ENCODE measurements around the gene PYGO2.
A peak's percentile ranks its signal among the peaks of the same experiment; 100 is the strongest.

Gene PYGO2

GRCh38 chr1:154970631-154971340 is 9.2 kb upstream of the PYGO2 start, which contains the start of gene SHC1:
Gene SHC1 (minus strand): TSS chr1:154970747. CDS start chr1:154970526, 221 bp downstream.
- peaks cover 4 to 29% (median 24%) of the 10 kb centered on the region in 4 experiments for H3K36me3 ChIP-seq (ENCODE audit: control insufficient read depth in 4 of 4, insufficient read depth in 4 of 4, low read length in 3 of 4)
- peaks cover 6 to 52% (median 45%) of the 10 kb centered on the region in 4 experiments for H3K4me1 ChIP-seq (ENCODE audit: control extremely low read depth in 1 of 4, control insufficient read depth in 4 of 4, insufficient read depth in 4 of 4, low read length in 3 of 4)
- DNase-seq = peak; percentile 69 to 87 (median 87)
- POLR2A ChIA-PET = interaction anchor here (0.7 to 1.4 kb wide), 3 partner anchors 10 to 15 kb away, joined by 3 to 6 read pairs (median 4); partner anchors contain the start of genes FLAD1, PBXIP1 and PYGO2
- H3K4me3 ChIP-seq (ENCODE audit: control insufficient read depth in 1 of 7, extremely low read depth in 1 of 7, insufficient read depth in 4 of 7, low read depth in 2 of 7, low read length in 6 of 7) = peak within 1 kb of the TSS in 4 of 7 experiments; percentile 33 to 71 (median 54)
- CTCF ChIA-PET = interaction anchor here (1.0 to 20.2 kb wide), 9 partner anchors 10 to 82 kb away, joined by 3 to 320 read pairs (median 7); partner anchors contain the start of genes LENEP, PBXIP1, PYGO2 and ZBTB7B
- no peaks in the 10 kb centered on the region for H3K27me3 ChIP-seq (replicated peaks in 2 of 5; ENCODE audit: control insufficient read depth in 4 of 5, insufficient read depth in 5 of 5, low read length in 4 of 5)
- no peaks in the 10 kb centered on the region for H3K9me3 ChIP-seq (ENCODE audit: control extremely low read depth in 1 of 5, control insufficient read depth in 4 of 5, insufficient read depth in 2 of 5, low read depth in 1 of 5, low read length in 4 of 5)
- peak within 1 kb of the TSS; percentile 46 to 77 for H3K27ac ChIP-seq (ENCODE audit: insufficient read depth in 1 of 2, low read depth in 1 of 2, low read length in 2 of 2, poor library complexity in 1 of 2, severe bottlenecking in 2 of 2)
- WGBS (ENCODE audit: insufficient coverage) = 18% methylated on average over 8 of the region's 15 CpGs

DNA sequence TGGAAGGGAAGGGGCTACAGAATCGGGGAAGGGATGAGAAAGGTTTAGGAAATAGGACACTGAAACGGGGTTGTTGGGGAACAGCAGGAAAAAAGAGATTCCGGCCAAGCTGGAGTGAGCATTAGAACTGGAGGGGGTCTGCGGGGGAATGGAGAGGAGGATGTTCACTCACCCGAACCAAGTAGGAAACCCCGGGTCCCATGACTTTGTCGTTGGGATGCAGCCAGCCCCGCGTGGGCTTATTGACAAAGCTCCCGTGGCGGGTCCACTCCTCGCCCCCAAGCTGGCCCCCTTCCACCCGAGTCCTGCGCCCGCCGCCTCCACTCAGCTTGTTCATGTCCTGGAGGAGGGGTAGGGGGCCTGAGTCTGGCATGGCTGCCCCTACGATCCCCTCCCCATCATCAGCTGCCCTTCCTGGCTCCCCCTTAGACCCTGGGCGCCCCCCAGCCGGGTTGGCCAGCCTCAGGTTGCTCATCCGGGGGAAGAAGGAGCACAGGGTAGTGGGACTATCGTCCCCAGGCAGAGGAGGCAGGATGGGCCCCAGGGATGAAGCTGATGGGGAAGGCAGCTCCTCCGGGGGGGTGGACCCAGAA is 8.4 kb upstream of the PYGO2 start:
- POLR2A ChIA-PET = interaction anchor here (1.4 to 1.8 kb wide), 2 partner anchors 9 to 14 kb away, joined by 4 read pairs; partner anchors contain the start of gene PBXIP1
- peak overlapping the region in 1 of 2 experiments; percentile 77 for H3K27ac ChIP-seq (ENCODE audit: insufficient read depth in 1 of 2, low read depth in 1 of 2, low read length in 2 of 2, poor library complexity in 1 of 2, severe bottlenecking in 2 of 2)
- H3K36me3 ChIP-seq (ENCODE audit: control insufficient read depth in 4 of 4, insufficient read depth in 4 of 4, low read length in 3 of 4) = peaks cover 6 to 36% (median 31%) of the 10 kb centered on the region in 4 experiments
- no peaks in the 10 kb centered on the region for H3K27me3 ChIP-seq (replicated peaks in 2 of 5; ENCODE audit: control insufficient read depth in 4 of 5, insufficient read depth in 5 of 5, low read length in 4 of 5)
- peaks cover under 1 to 47% (median 39%) of the 10 kb centered on the region in 4 experiments for H3K4me1 ChIP-seq (ENCODE audit: control extremely low read depth in 1 of 4, control insufficient read depth in 4 of 4, insufficient read depth in 4 of 4, low read length in 3 of 4)
- CTCF ChIA-PET = interaction anchor here (1.0 to 20.2 kb wide), 7 partner anchors 9 to 75 kb away, joined by 3 to 320 read pairs (median 7); partner anchors contain the start of genes LENEP, PBXIP1, PYGO2 and ZBTB7B
- H3K9me3 ChIP-seq (ENCODE audit: control extremely low read depth in 1 of 5, control insufficient read depth in 4 of 5, insufficient read depth in 2 of 5, low read depth in 1 of 5, low read length in 4 of 5) = no peaks in the 10 kb centered on the region
- peak overlapping the region in 2 of 7 experiments; percentile 48 to 71 for H3K4me3 ChIP-seq (ENCODE audit: control insufficient read depth in 1 of 7, extremely low read depth in 1 of 7, insufficient read depth in 4 of 7, low read depth in 2 of 7, low read length in 6 of 7)
- no peak for DNase-seq
- 31% methylated on average over 14 of the region's 22 CpGs for WGBS (ENCODE audit: insufficient coverage)

DNA sequence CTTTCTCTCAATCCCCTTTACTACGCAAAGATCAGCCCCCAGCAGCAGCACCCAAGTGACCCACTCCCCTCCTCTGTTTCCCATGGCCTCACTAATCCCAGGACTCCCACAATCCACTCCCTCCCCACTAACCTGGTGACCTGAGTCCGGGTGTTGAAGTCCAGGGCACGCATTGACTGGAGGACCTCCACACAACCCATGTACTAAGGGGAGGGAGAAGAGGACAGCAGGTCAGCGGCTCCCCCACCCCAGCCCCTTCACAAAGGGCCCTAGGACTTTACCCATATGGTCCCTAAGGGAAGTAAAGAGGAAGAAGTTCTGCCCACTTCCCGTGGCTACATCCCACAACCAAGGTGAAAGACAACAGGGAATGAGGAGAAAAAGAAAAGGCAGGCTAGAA is 7.7 kb upstream of the PYGO2 start:
- Histone ChIP-seq H3K27me3 (replicated peaks in 2 of 5; ENCODE audit: control insufficient read depth in 4 of 5, insufficient read depth in 5 of 5, low read length in 4 of 5) (no peaks in the 10 kb centered on the region), H3K27ac (ENCODE audit: insufficient read depth in 1 of 2, low read depth in 1 of 2, low read length in 2 of 2, poor library complexity in 1 of 2, severe bottlenecking in 2 of 2) (peak overlapping the region in 1 of 2 experiments; percentile 52), H3K4me1 (ENCODE audit: control extremely low read depth in 1 of 4, control insufficient read depth in 4 of 4, insufficient read depth in 4 of 4, low read length in 3 of 4) (peaks cover 0 to 46% (median 37%) of the 10 kb centered on the region in 4 experiments), H3K36me3 (ENCODE audit: control insufficient read depth in 4 of 4, insufficient read depth in 4 of 4, low read length in 3 of 4) (peaks cover 6 to 41% (median 35%) of the 10 kb centered on the region in 4 experiments), H3K9me3 (ENCODE audit: control extremely low read depth in 1 of 5, control insufficient read depth in 4 of 5, insufficient read depth in 2 of 5, low read depth in 1 of 5, low read length in 4 of 5) (no peaks in the 10 kb centered on the region), H3K4me3 (ENCODE audit: control insufficient read depth in 1 of 7, extremely low read depth in 1 of 7, insufficient read depth in 4 of 7, low read depth in 2 of 7, low read length in 6 of 7) (no peak overlapping the region)
- POLR2A ChIA-PET = interaction anchor here (0.6 to 1.8 kb wide), 3 partner anchors 8 to 37 kb away, joined by 3 to 4 read pairs (median 4); partner anchors contain the start of gene PBXIP1
- no CpG with 5 or more reads among the region's 5 CpGs for WGBS (ENCODE audit: insufficient coverage)
- CTCF ChIA-PET = interaction anchor here (1.6 to 20.2 kb wide), 4 partner anchors 8 to 76 kb away, joined by 3 to 320 read pairs (median 12); partner anchors contain the start of genes LENEP, PBXIP1, PYGO2 and ZBTB7B
- no peak for DNase-seq

- POLR2A ChIA-PET = interaction anchor here (1.8 kb wide), 1 partner anchor 8 kb away, joined by 4 read pairs; no protein-coding TSS in a partner anchor
Observed at GRCh38 chr1:154968731-154969130, 7.1 kb upstream of the PYGO2 start.

DNA sequence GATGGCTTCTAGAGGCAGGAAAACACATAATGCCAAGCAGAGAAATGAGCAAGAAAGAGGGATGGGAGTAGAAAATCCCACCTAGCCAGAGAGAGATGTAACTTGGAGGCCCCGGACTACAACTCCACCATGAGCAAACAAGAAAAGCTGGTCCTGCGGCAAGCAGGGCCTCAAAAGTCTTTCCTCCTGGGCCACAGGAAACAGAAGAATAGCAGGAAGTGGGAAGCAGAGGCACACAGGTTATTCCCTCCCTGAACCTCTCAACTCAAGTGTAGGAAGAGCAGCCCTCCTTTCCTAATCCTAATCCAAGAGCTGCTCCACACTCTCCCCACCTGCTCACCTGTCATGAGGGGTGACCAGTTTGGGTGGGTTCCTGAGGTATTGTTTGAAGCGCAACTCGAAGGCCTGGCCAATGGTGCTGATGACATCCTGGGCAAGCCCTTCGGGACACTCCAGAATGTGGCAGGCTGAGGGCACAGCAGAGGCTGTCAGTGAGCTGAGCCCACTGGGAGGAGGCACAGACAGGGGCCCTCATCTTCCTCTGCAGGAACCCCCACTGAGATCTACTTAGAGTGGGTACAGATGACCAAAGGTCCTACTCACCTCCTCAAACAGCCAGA is 5.9 kb upstream of the PYGO2 start:
- Histone ChIP-seq H3K36me3 (ENCODE audit: control insufficient read depth in 4 of 4, insufficient read depth in 4 of 4, low read length in 3 of 4) (peaks cover 6 to 54% (median 44%) of the 10 kb centered on the region in 4 experiments), H3K9me3 (ENCODE audit: control extremely low read depth in 1 of 5, control insufficient read depth in 4 of 5, insufficient read depth in 2 of 5, low read depth in 1 of 5, low read length in 4 of 5) (no peaks in the 10 kb centered on the region), H3K27me3 (replicated peaks in 2 of 5; ENCODE audit: control insufficient read depth in 4 of 5, insufficient read depth in 5 of 5, low read length in 4 of 5) (no peaks in the 10 kb centered on the region), H3K27ac (ENCODE audit: insufficient read depth in 1 of 2, low read depth in 1 of 2, low read length in 2 of 2, poor library complexity in 1 of 2, severe bottlenecking in 2 of 2) (peak overlapping the region in 1 of 2 experiments; percentile 11), H3K4me3 (ENCODE audit: control insufficient read depth in 1 of 7, extremely low read depth in 1 of 7, insufficient read depth in 4 of 7, low read depth in 2 of 7, low read length in 6 of 7) (no peak overlapping the region), H3K4me1 (ENCODE audit: control extremely low read depth in 1 of 4, control insufficient read depth in 4 of 4, insufficient read depth in 4 of 4, low read length in 3 of 4) (peaks cover 4 to 45% (median 38%) of the 10 kb centered on the region in 4 experiments)
- ChIA-PET CTCF (interaction anchor here (1.3 to 3.7 kb wide), 3 partner anchors 11 to 34 kb away, joined by 3 to 13 read pairs (median 6); partner anchors contain the start of genes PBXIP1 and PMVK), POLR2A (no interaction called here)
- 95% methylated on average over 5 of the region's 5 CpGs for WGBS (ENCODE audit: insufficient coverage)
- no peak for DNase-seq

More at GRCh38 chr1:154968731-154969130, 7.1 kb upstream of the PYGO2 start:
- peak overlapping the region in 1 of 2 experiments; percentile 52 for H3K27ac ChIP-seq (ENCODE audit: insufficient read depth in 1 of 2, low read depth in 1 of 2, low read length in 2 of 2, poor library complexity in 1 of 2, severe bottlenecking in 2 of 2)
- no CpG with 5 or more reads among the region's 3 CpGs for WGBS (ENCODE audit: insufficient coverage)
- H3K9me3 ChIP-seq (ENCODE audit: control extremely low read depth in 1 of 5, control insufficient read depth in 4 of 5, insufficient read depth in 2 of 5, low read depth in 1 of 5, low read length in 4 of 5) = no peaks in the 10 kb centered on the region
- H3K27me3 ChIP-seq (replicated peaks in 2 of 5; ENCODE audit: control insufficient read depth in 4 of 5, insufficient read depth in 5 of 5, low read length in 4 of 5) = no peaks in the 10 kb centered on the region
- peaks cover 0 to 44% (median 38%) of the 10 kb centered on the region in 4 experiments for H3K4me1 ChIP-seq (ENCODE audit: control extremely low read depth in 1 of 4, control insufficient read depth in 4 of 4, insufficient read depth in 4 of 4, low read length in 3 of 4)
- no peak overlapping the region for H3K4me3 ChIP-seq (ENCODE audit: control insufficient read depth in 1 of 7, extremely low read depth in 1 of 7, insufficient read depth in 4 of 7, low read depth in 2 of 7, low read length in 6 of 7)
- peaks cover 6 to 46% (median 38%) of the 10 kb centered on the region in 4 experiments for H3K36me3 ChIP-seq (ENCODE audit: control insufficient read depth in 4 of 4, insufficient read depth in 4 of 4, low read length in 3 of 4)
- no peak for DNase-seq
- CTCF ChIA-PET = interaction anchor here (1.6 kb wide), 1 partner anchor 76 kb away, joined by 3 read pairs; no protein-coding TSS in a partner anchor

DNA sequence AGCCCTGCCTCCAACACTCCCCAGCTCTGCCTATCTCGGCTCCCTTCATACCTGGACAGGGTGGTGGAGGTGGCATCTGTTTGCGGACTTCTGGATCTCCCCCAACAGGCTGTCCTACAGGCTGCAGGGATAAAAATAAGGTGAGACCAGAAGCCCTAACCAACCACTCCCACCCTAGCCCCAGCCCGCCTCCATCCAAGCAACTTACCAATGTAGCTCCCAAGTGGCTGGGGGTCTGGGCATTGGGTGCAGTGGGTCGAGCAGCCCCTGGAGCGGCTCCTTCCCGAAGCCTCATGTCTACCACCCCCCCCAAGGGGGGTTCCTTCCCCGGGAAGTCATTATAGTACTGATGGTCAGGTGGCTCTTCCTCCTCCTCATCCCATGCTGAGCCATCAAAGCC is 4.5 kb upstream of the PYGO2 start:
- Histone ChIP-seq H3K27me3 (replicated peaks in 2 of 5; ENCODE audit: control insufficient read depth in 4 of 5, insufficient read depth in 5 of 5, low read length in 4 of 5) (no peaks in the 10 kb centered on the region), H3K9me3 (ENCODE audit: control extremely low read depth in 1 of 5, control insufficient read depth in 4 of 5, insufficient read depth in 2 of 5, low read depth in 1 of 5, low read length in 4 of 5) (no peaks in the 10 kb centered on the region), H3K27ac (ENCODE audit: insufficient read depth in 1 of 2, low read depth in 1 of 2, low read length in 2 of 2, poor library complexity in 1 of 2, severe bottlenecking in 2 of 2) (no peak overlapping the region), H3K4me3 (ENCODE audit: control insufficient read depth in 1 of 7, extremely low read depth in 1 of 7, insufficient read depth in 4 of 7, low read depth in 2 of 7, low read length in 6 of 7) (no peak overlapping the region), H3K4me1 (ENCODE audit: control extremely low read depth in 1 of 4, control insufficient read depth in 4 of 4, insufficient read depth in 4 of 4, low read length in 3 of 4) (peaks cover 5 to 44% (median 37%) of the 10 kb centered on the region in 4 experiments), H3K36me3 (ENCODE audit: control insufficient read depth in 4 of 4, insufficient read depth in 4 of 4, low read length in 3 of 4) (peaks cover 6 to 54% (median 44%) of the 10 kb centered on the region in 4 experiments)
- CTCF ChIA-PET = interaction anchor here (1.0 to 3.7 kb wide), 6 partner anchors 10 to 35 kb away, joined by 3 to 13 read pairs (median 5); partner anchors contain the start of genes PBXIP1 and PMVK
- 80% methylated on average over 2 of the region's 7 CpGs for WGBS (ENCODE audit: insufficient coverage)
- POLR2A ChIA-PET = interaction anchor here (0.6 kb wide), 1 partner anchor 22 kb away, joined by 3 read pairs; no protein-coding TSS in a partner anchor
- DNase-seq = no peak

All from common myeloid progenitor, CD34-positive (primary cell).